GM10248 (cell line): Measurements from ENCODE around the gene LGALS12.
"Not testable (repeated sequence)": the region's sequence is repeated elsewhere in the genome, so short reads cannot be mapped to it uniquely, and the experiment has no call there.

Experiments
- CTCF ChIA-PET: fragments of 300-600 bp; sonication (Branson Sonifier 250); formaldehyde crosslinking; extraction: SDS; loops from one replicate; lab custom pipeline; 2021; ENCODE audit warnings: antibody characterized with exemption; lab: Yijun Ruan, JAX
- POLR2A ChIA-PET: fragments of 350-650 bp; sonication (Branson Sonifier 250); formaldehyde crosslinking; extraction: SDS; loops from one replicate; lab custom pipeline; 2020; ENCODE audit warnings: antibody characterized with exemption; lab: Yijun Ruan, JAX
- DNase-seq: peaks from one replicate; pipeline ENCODE4 v3.0.0; 2012; ENCODE audit errors: extremely low spot score
- TF ChIP-seq, protein P1 (sequence below): IDR thresholded peaks from 2 replicates; pipeline ENCODE4 v1.5.1; 2012; ENCODE audit warnings: mild to moderate bottlenecking, low read depth; ENCODE audit errors: extremely low read depth, missing control alignments, control extremely low read depth

The LGALS12 gene

DNA sequence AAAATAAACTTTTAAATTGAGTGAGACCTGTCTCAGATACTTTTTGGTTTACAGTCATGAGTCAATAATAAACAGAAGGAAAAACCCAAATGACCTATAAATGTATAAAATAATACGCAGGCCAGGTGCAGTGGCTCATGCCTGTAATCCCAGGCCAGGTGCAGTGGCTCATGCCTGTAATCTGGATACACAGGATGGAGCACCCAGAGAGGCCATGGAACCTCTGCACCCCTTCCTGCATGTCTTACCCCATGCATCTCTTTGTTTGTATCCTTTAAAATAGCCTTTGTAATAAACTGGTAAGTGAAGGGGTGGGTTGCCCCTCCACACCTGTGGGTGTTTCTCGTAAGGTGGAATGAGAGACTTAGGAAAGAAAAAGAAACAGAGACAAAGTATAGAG is 21.8 kb downstream of the LGALS12 start:
- ChIA-PET POLR2A (no interaction called here), CTCF (no interaction called here)
- DNase-seq = no peak
- TF ChIP-seq, protein P1, sequence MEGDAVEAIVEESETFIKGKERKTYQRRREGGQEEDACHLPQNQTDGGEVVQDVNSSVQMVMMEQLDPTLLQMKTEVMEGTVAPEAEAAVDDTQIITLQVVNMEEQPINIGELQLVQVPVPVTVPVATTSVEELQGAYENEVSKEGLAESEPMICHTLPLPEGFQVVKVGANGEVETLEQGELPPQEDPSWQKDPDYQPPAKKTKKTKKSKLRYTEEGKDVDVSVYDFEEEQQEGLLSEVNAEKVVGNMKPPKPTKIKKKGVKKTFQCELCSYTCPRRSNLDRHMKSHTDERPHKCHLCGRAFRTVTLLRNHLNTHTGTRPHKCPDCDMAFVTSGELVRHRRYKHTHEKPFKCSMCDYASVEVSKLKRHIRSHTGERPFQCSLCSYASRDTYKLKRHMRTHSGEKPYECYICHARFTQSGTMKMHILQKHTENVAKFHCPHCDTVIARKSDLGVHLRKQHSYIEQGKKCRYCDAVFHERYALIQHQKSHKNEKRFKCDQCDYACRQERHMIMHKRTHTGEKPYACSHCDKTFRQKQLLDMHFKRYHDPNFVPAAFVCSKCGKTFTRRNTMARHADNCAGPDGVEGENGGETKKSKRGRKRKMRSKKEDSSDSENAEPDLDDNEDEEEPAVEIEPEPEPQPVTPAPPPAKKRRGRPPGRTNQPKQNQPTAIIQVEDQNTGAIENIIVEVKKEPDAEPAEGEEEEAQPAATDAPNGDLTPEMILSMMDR = no peak

GRCh38 chr11:63528156-63528555 is 22.3 kb downstream of the LGALS12 start:
- DNase-seq, POLR2A ChIA-PET, CTCF ChIA-PET: not testable (repeated sequence)

GRCh38 chr11:63528729-63529278 is 22.9 kb downstream of the LGALS12 start:
- POLR2A ChIA-PET, DNase-seq: not testable (repeated sequence)
- CTCF ChIA-PET = interaction anchor here (1.0 to 1.5 kb wide), 3 partner anchors 21 to 109 kb away, joined by 3 to 6 read pairs (median 3); no protein-coding TSS in a partner anchor

- DNase-seq, POLR2A ChIA-PET: not testable (repeated sequence)
- CTCF ChIA-PET = interaction anchor here (1.0 to 1.5 kb wide), 4 partner anchors 9 to 109 kb away, joined by 3 to 6 read pairs (median 3); no protein-coding TSS in a partner anchor
Observed at GRCh38 chr11:63529373-63529772, 23.5 kb downstream of the LGALS12 start.

DNA sequence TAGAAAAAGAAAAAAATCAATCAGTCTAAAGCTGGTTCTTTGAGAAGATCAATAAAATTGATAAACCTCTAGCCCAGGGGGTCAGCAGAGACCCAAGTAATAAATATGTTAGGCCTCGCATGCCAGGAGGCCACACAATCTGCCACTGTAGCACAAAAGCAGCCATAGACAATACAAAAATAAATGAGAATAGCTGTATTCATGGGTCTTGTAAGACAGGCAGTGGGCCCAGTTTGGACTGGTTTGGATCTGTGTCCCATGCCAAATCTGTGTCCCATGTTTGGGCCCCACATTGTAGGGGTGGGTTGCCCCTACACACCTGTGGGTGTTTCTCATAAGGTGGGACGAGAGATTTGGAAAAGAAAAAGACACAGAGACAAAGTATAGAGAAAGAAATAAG is 24.1 kb downstream of the LGALS12 start:
- no peak for DNase-seq
- ChIA-PET CTCF (interaction anchor here (1.0 to 1.5 kb wide), 3 partner anchors 9 to 51 kb away, joined by 3 to 6 read pairs (median 3); no protein-coding TSS in a partner anchor), POLR2A (no interaction called here)
- TF ChIP-seq, protein P1 = no peak

- DNase-seq, POLR2A ChIA-PET: not testable (repeated sequence)
- CTCF ChIA-PET = interaction anchor here (1.1 to 2.0 kb wide), 5 partner anchors 14 to 105 kb away, joined by 3 to 6 read pairs (median 5); no protein-coding TSS in a partner anchor
Observed at GRCh38 chr11:63531074-63531792, 25.3 kb downstream of the LGALS12 start.

GRCh38 chr11:63532117-63532516 is 26.2 kb downstream of the LGALS12 start:
- ChIA-PET POLR2A (no interaction called here), CTCF (interaction anchor here (1.1 to 2.0 kb wide), 6 partner anchors 15 to 104 kb away, joined by 3 to 6 read pairs (median 4); no protein-coding TSS in a partner anchor)
- TF ChIP-seq, protein P1 = no peak
- DNase-seq = no peak

DNA sequence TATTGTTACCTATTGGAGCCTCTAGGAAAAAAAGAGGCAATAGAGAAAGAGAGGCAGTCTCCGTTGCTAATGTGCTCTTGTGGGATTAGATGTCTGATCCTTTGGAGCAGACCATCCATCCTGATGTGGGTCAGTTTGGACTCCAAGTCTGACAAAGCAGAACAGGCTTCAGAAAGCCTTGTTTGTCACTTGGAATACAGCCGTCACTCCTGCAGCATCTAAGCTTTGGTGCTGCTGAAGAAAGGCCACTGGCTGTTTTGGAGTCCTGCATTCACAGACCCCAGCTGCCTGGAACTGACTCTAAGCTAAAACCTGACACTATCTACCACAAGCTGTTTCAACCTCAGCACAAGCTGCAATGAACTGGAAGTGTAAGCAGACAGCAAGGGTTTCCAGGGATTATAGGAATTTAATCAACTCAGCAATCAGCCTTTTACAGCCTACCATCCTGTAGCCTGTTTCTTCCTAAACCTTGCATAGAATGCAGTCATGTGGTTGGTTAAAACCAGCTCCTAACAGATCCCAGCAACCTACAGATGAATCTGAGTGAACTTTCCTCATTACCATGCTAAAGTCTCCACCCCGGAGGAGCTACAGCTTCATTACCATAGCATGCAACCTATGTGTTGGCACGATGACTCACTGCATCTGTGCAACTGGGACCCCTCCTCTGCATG is 27.1 kb downstream of the LGALS12 start:
- TF ChIP-seq, protein P1 = no peak
- ChIA-PET POLR2A (interaction anchor here (0.6 kb wide), 1 partner anchor 685 kb away, joined by 3 read pairs; no protein-coding TSS in a partner anchor), CTCF (interaction anchor here (1.1 to 2.0 kb wide), 4 partner anchors 16 to 103 kb away, joined by 3 to 6 read pairs (median 4); no protein-coding TSS in a partner anchor)
- DNase-seq = no peak
